Loucy (cell line): ENCODE data around the gene DCBLD2.

ENCODE experiments used
- H2AFZ ChIP-seq: fragments of 200-600 bp; sonication (generic); 2 replicates; pipeline ENCODE4 v1.6.0; 2016; ENCODE audit warnings: antibody characterized with exemption, mild to moderate bottlenecking, low read length, moderate library complexity
- H3F3A ChIP-seq: fragments of 200-600 bp; 2 replicates; pipeline ENCODE4 v1.6.0; 2016; ENCODE audit warnings: antibody characterized with exemption, low read depth, mild to moderate bottlenecking
- H3K27me3 ChIP-seq: fragments of 200-600 bp; sonication (generic); 2 replicates; pipeline ENCODE4 v1.6.1; 2014; ENCODE audit warnings: low read length, mild to moderate bottlenecking; ENCODE audit not compliant: insufficient read depth, poor library complexity, severe bottlenecking
- H3K36me3 ChIP-seq: fragments of 200-600 bp; sonication (generic); 2 replicates; pipeline ENCODE4 v1.6.1; 2016; ENCODE audit warnings: low read length; ENCODE audit not compliant: insufficient read depth
- H3K4me1 ChIP-seq: fragments of 200-600 bp; sonication (generic); 2 replicates; pipeline ENCODE4 v1.5.1; 2014; ENCODE audit warnings: low read length, mild to moderate bottlenecking; ENCODE audit not compliant: insufficient read depth, poor library complexity, severe bottlenecking
- H3K4me2 ChIP-seq: fragments of 200-600 bp; sonication (generic); 2 replicates; pipeline ENCODE4 v1.6.0; 2014; ENCODE audit warnings: antibody characterized with exemption, low read length, low read depth, mild to moderate bottlenecking; ENCODE audit not compliant: poor library complexity, severe bottlenecking
- H3K4me3 ChIP-seq: fragments of 200-600 bp; sonication (generic); 2 replicates; pipeline ENCODE4 v1.5.1; 2014; ENCODE audit warnings: low read length, mild to moderate bottlenecking, mixed read lengths; ENCODE audit not compliant: poor library complexity, severe bottlenecking
- H3K79me2 ChIP-seq: fragments of 200-600 bp; sonication (generic); 2 replicates; pipeline ENCODE4 v1.6.1; 2014; ENCODE audit warnings: low read length; ENCODE audit not compliant: insufficient read depth
- H3K9ac ChIP-seq: fragments of 200-600 bp; sonication (generic); 2 replicates; pipeline ENCODE4 v1.6.0; 2014; ENCODE audit warnings: mild to moderate bottlenecking, low read depth, low read length, moderate library complexity; ENCODE audit not compliant: poor library complexity, severe bottlenecking
- H3K9me2 ChIP-seq: fragments of 200-600 bp; sonication (generic); replicated peaks from 2 replicates; pipeline ENCODE4 v1.6.1; 2016; ENCODE audit warnings: low read depth, low read length, mixed read lengths
- H3K9me3 ChIP-seq: fragments of 200-600 bp; sonication (generic); 2 replicates; pipeline ENCODE4 v1.6.1; 2014; ENCODE audit warnings: mild to moderate bottlenecking, antibody characterized with exemption, low read length, low read depth; ENCODE audit not compliant: insufficient read depth
- H4K20me1 ChIP-seq: fragments of 200-600 bp; sonication (generic); 2 replicates; pipeline ENCODE4 v1.6.0; 2014; ENCODE audit warnings: antibody characterized with exemption, low read length, mild to moderate bottlenecking; ENCODE audit not compliant: insufficient read depth, poor library complexity, severe bottlenecking
- CTCF ChIP-seq: fragments of 200-600 bp; sonication (generic); conservative IDR thresholded peaks from 2 replicates; pipeline ENCODE4 v1.5.1; 2014; ENCODE audit warnings: mild to moderate bottlenecking, antibody characterized with exemption, low read length
- EZH2phosphoT487 ChIP-seq: fragments of 200-600 bp; IDR thresholded peaks from 2 replicates; pipeline ENCODE4 v1.6.1; 2018; ENCODE audit warnings: antibody characterized with exemption, mild to moderate bottlenecking, moderate library complexity, borderline replicate concordance

The DCBLD2 gene

GRCh38 chr3:98893740-98894139 is 7.8 kb downstream of the DCBLD2 start:
- Histone ChIP-seq H3K4me2 (no peak overlapping the region), H3F3A (no peaks in the 10 kb centered on the region), H3K79me2 (no peaks in the 10 kb centered on the region), H3K36me3 (no peaks in the 10 kb centered on the region), H3K4me3 (no peak overlapping the region), H4K20me1 (peaks cover 14% of the 10 kb centered on the region), H2AFZ (no peak overlapping the region), H3K9me3 (no peaks in the 10 kb centered on the region), H3K27me3 (no peaks in the 10 kb centered on the region), H3K4me1 (peaks cover 9% of the 10 kb centered on the region), H3K9ac (no peak overlapping the region), H3K9me2 (no peaks in the 10 kb centered on the region)
- TF ChIP-seq CTCF: no peak

DNA sequence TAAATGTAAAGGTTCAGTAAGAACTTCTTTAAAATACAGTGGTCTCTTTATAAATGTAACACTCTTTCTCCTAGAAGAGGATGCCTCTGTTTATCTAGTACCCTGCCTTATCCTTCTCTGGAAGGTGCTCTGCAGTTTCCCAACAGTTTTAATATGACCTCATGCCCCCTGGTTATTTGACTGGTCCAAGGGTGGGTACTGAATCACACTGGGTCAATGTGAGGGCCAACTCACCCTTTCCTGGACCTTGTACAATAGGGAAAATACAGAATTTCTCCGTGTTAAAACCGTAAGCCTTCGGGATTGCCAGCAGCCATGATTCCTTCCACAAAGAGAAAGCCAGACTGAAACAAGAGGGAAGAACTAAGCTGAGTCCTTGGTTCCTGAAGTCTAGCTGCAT is 9.2 kb downstream of the DCBLD2 start:
- no peaks in the 10 kb centered on the region for H3K9me2 ChIP-seq
- peaks cover 6% of the 10 kb centered on the region for H4K20me1 ChIP-seq
- no peaks in the 10 kb centered on the region for H3K9me3 ChIP-seq
- H3K36me3 ChIP-seq: no peaks in the 10 kb centered on the region
- H2AFZ ChIP-seq: no peak overlapping the region
- H3K4me3 ChIP-seq: no peak overlapping the region
- no peaks in the 10 kb centered on the region for H3K27me3 ChIP-seq
- H3K79me2 ChIP-seq: no peaks in the 10 kb centered on the region
- no peak overlapping the region for H3K9ac ChIP-seq
- H3K4me2 ChIP-seq: no peak overlapping the region
- no peaks in the 10 kb centered on the region for H3F3A ChIP-seq
- TF ChIP-seq CTCF (no peak), EZH2phosphoT487 (no peak)
- peaks cover 4% of the 10 kb centered on the region for H3K4me1 ChIP-seq

GRCh38 chr3:98890965-98891910 is 10.3 kb downstream of the DCBLD2 start:
- no peak overlapping the region for H3K4me2 ChIP-seq
- no peak for TF ChIP-seq CTCF
- TF ChIP-seq EZH2phosphoT487: no peak
- no peaks in the 10 kb centered on the region for H3K36me3 ChIP-seq
- H3K9me2 ChIP-seq: no peaks in the 10 kb centered on the region
- H3K79me2 ChIP-seq: no peaks in the 10 kb centered on the region
- H3K4me1 ChIP-seq: no peaks in the 10 kb centered on the region
- H3K4me3 ChIP-seq: no peak overlapping the region
- no peaks in the 10 kb centered on the region for H3K9me3 ChIP-seq
- no peaks in the 10 kb centered on the region for H4K20me1 ChIP-seq
- no peak overlapping the region for H2AFZ ChIP-seq
- H3K9ac ChIP-seq: no peak overlapping the region
- no peaks in the 10 kb centered on the region for H3F3A ChIP-seq
- H3K27me3 ChIP-seq: no peaks in the 10 kb centered on the region
